ENCODE results near the gene ASS1.

DNA sequence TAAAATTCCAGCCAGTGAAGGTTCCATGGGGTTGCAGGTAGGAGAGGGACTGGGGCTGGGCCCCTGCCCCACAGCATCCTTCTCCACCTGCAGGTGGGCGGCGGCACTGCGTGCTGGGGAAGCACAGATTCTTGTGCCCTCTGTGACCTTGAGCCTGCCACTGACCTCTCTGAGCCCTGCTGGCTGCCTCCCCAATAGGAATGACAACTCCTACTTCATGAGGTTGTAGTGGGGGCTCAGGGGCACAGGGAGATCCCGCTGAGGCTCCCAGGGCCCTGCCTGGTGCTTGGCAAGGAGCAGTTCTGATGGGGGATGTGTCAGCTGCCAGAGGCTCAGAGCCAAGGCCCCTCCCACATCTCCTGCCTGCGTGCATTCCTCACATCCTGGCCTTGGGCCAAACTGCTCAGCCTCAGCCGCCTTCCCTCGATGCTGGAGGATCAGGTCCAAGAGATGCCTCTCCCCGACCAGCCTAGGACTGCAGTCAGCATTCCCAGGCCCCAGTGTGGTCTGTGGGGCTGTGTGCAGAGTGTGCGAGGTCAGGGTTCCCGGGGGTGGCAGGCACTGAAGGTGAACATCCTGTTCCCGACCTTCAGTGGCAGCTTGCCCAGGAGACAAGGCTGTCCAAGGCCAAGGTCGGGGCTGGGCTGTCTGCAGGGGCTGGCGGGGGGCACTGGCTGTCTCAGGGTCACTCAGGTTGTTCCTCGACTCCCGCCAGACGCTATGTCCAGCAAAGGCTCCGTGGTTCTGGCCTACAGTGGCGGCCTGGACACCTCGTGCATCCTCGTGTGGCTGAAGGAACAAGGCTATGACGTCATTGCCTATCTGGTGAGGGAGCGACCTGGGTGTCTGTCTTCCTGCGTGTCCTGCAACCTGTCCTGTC, 7.0 kb downstream of the ASS1 start:
- TF ChIP-seq, protein P1, sequence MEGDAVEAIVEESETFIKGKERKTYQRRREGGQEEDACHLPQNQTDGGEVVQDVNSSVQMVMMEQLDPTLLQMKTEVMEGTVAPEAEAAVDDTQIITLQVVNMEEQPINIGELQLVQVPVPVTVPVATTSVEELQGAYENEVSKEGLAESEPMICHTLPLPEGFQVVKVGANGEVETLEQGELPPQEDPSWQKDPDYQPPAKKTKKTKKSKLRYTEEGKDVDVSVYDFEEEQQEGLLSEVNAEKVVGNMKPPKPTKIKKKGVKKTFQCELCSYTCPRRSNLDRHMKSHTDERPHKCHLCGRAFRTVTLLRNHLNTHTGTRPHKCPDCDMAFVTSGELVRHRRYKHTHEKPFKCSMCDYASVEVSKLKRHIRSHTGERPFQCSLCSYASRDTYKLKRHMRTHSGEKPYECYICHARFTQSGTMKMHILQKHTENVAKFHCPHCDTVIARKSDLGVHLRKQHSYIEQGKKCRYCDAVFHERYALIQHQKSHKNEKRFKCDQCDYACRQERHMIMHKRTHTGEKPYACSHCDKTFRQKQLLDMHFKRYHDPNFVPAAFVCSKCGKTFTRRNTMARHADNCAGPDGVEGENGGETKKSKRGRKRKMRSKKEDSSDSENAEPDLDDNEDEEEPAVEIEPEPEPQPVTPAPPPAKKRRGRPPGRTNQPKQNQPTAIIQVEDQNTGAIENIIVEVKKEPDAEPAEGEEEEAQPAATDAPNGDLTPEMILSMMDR (IDR thresholded peaks at IDR 0.05) = peak in 4 of 6 experiments; percentile 35 to 57 (median 48)
- TF ChIP-seq POLR2A (IDR thresholded peaks at IDR 0.05) = peak in 1 of 2 donors; percentile 34

Data from thyroid gland (tissue), 4 donors.